Frontal cortex (tissue), 4 donors: ENCODE measurements around the gene SALL3. TPM values are rescaled to one million over a fixed set of nuclear protein-coding genes. Genes with fewer than 3 reads are reported as not detected.

Source experiments
- DNase-seq, 2 donors: peaks; one replicate each; pipeline ENCODE4 v3.0.0; 2012; ENCODE audit warnings: low spot score in 2 of 2
- FAIRE-seq: peaks from 2 replicates; lab custom pipeline; 2012; peaks lifted over from hg19 to GRCh38; lab: Jason Lieb, UNC
- total RNA-seq: library from RNA; depleted of rRNA; stranded (reverse); fragments of >200 nt; gene quantifications from one replicate; pipeline ENCODE4 v1.2.3, GENCODE V29; 2014
- donor health status: control.
- donor health status: control.
- donor health status: control.

Gene SALL3
- total RNA-seq, 1 donor from 2014 or later: 5.3 TPM

- FAIRE-seq (no peak), DNase-seq (no peak)
Observed at GRCh38 chr18:79048245-79048632, 68.6 kb downstream of the SALL3 start.

- DNase-seq (no peak), FAIRE-seq (no peak)
Observed at GRCh38 chr18:79049506-79049905, 69.9 kb downstream of the SALL3 start.

Other genes starting within 250 kb of the SALL3 start
- gene ATP9B, start 89.6 kb downstream of the SALL3 start, total RNA-seq: 51.4 TPM